ENCODE results near the gene TAS2R10.
"Not testable (repeated sequence)": the region's sequence is repeated elsewhere in the genome, so short reads cannot be mapped to it uniquely, and the experiment has no call there.

DNA sequence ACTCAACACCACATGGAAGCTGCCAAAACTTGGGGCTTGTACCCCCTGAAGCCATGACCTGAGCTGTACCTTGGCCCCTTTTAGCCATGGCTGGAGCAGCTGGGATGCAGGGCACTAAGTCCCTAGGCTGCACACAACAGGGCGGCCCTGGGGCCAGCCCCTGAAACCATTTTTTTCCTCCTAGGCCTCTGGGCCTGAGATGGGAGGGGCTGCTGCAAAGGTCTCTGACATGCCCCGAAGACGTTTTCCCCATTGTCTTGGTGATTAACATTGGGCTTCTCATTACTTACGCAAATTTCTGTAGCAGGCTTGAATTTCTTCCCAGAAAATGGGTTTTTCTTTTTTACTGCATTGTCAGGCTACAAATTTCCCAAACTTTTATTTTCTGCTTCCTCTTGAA, 34.4 kb downstream of the TAS2R10 start:
- TF ChIP-seq, protein P1, sequence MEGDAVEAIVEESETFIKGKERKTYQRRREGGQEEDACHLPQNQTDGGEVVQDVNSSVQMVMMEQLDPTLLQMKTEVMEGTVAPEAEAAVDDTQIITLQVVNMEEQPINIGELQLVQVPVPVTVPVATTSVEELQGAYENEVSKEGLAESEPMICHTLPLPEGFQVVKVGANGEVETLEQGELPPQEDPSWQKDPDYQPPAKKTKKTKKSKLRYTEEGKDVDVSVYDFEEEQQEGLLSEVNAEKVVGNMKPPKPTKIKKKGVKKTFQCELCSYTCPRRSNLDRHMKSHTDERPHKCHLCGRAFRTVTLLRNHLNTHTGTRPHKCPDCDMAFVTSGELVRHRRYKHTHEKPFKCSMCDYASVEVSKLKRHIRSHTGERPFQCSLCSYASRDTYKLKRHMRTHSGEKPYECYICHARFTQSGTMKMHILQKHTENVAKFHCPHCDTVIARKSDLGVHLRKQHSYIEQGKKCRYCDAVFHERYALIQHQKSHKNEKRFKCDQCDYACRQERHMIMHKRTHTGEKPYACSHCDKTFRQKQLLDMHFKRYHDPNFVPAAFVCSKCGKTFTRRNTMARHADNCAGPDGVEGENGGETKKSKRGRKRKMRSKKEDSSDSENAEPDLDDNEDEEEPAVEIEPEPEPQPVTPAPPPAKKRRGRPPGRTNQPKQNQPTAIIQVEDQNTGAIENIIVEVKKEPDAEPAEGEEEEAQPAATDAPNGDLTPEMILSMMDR (IDR thresholded peaks at IDR 0.05), result not testable (repeated sequence)
- TF ChIP-seq POLR2A, EP300, POLR2AphosphoS5 (IDR thresholded peaks at IDR 0.05): not testable (repeated sequence)

Data from upper lobe of left lung (tissue), 4 donors.